Measurements from ENCODE around the gene KIF2C. TPM values are rescaled to one million over a fixed set of nuclear protein-coding genes. Genes with fewer than 3 reads are reported as not detected.
"Not testable (repeated sequence)": the region's sequence is repeated elsewhere in the genome, so short reads cannot be mapped to it uniquely, and the experiment has no call there.

KIF2C gene
- total RNA-seq, 1 donor from 2014 or later, result 74.9 TPM

- intact Hi-C loops (cut with micrococcal nuclease), result loop anchor here (1.0 to 5.0 kb wide), 7 partner anchors 9 to 1438 kb away; partner anchors contain the start of genes GPBP1L1, MUTYH, PLK3 and RAD54L
These were observed 69.6 kb downstream of the KIF2C start for GRCh38 chr1:44808938-44809917.

GRCh38 chr1:44810101-44810761 is 70.6 kb downstream of the KIF2C start:
- intact Hi-C loops (cut with micrococcal nuclease), result no loop called here

GRCh38 chr1:44810762-44811105 is 71.1 kb downstream of the KIF2C start:
- intact Hi-C loops (cut with micrococcal nuclease), result not testable (repeated sequence)

- intact Hi-C loops (cut with micrococcal nuclease), result no loop called here
These were observed 71.6 kb downstream of the KIF2C start for GRCh38 chr1:44811234-44811633.

- intact Hi-C loops (cut with micrococcal nuclease), result loop anchor here (1.0 kb wide), 1 partner anchor 173 kb away; the partner anchor contains the start of gene EIF2B3
These were observed 73.3 kb downstream of the KIF2C start for GRCh38 chr1:44812822-44813543.

- intact Hi-C loops (cut with micrococcal nuclease), result not testable (repeated sequence)
These were observed 76.3 kb downstream of the KIF2C start for GRCh38 chr1:44815926-44816325.

- intact Hi-C loops (cut with micrococcal nuclease), result no loop called here
These were observed 77.7 kb downstream of the KIF2C start for GRCh38 chr1:44817307-44817706.

Other genes starting within 250 kb of the KIF2C start
- gene TMEM53, start 65.4 kb upstream of the KIF2C start, total RNA-seq, result 3.3 and 3.8 TPM in 2 replicates
- gene ARMH1, start 65.1 kb upstream of the KIF2C start, total RNA-seq, result 35.7 and 39.3 TPM in 2 replicates
- gene RNU5D-1, start 8.7 kb upstream of the KIF2C start, total RNA-seq, result not detected in 2 replicates
- 1,696 and 1,713 TPM in 2 replicates for gene RPS8, start 35.7 kb downstream of the KIF2C start, total RNA-seq
- 0.32 and 0.49 TPM in 2 replicates for gene BEST4, start 48.3 kb downstream of the KIF2C start, total RNA-seq
- 92.2 and 93.2 TPM in 2 replicates for gene PLK3, start 60.5 kb downstream of the KIF2C start, total RNA-seq
- 0.46 and 0.49 TPM in 2 replicates for gene DYNLT4, start 67.5 kb downstream of the KIF2C start, total RNA-seq
- 11.9 and 15.0 TPM in 2 replicates for gene BTBD19, start 68.7 kb downstream of the KIF2C start, total RNA-seq
- 0.98 and 1.3 TPM in 2 replicates for gene PTCH2, start 103.4 kb downstream of the KIF2C start, total RNA-seq
- 26.6 and 31.6 TPM in 2 replicates for gene EIF2B3, start 246.8 kb downstream of the KIF2C start, total RNA-seq

All from T-helper 1 cell treated with Interleukin-12 subunit alpha and Interleukin-12 subunit beta and Interleukin-4 antibody, amounts not matched to agents 30 ng/mL and 1 ng/mL, for 36 hours (primary cell).